Measurements from ENCODE around the gene CREB3L4.
"Not testable (repeated sequence)": the region's sequence is repeated elsewhere in the genome, so short reads cannot be mapped to it uniquely, and the experiment has no call there.

CREB3L4 gene

DNA sequence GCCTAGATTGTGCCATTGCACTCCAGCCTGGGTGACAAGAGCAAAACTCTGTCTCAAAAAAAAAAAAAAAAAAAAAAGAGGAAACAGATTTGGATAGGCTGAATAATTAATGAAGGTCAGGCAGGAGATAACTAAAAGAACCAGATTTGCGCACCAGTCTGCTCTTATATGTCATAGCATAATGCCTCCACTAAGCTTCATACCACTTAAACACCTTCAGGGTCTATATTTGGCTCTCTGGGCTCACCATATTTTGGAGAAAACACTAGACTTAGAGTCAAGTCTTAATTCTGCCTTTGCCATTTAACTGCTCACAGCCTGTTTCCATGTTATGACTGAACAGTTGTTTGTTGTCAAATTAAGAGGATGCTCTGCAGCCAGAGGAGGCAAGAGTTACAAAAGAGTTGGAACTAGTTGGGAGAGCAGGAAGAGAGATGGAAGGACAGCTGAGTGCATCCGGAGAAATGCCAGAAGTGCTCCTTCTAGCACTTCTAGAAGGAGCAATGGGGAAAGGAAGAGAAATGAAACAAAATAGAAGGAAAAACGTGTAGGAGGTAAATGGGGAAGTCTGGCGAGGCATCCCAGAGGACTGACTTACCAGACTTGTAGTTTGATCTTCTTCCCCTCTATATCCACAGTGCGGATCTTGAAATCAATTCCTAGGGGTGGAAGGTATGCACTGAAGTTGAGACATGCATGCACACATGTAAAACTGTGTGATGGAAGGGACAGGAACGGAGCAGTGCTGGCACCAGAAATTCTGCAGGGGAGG is 16.6 kb downstream of the CREB3L4 start:
- DNase-seq (ENCODE audit: low read depth, low spot score): no peak

DNA sequence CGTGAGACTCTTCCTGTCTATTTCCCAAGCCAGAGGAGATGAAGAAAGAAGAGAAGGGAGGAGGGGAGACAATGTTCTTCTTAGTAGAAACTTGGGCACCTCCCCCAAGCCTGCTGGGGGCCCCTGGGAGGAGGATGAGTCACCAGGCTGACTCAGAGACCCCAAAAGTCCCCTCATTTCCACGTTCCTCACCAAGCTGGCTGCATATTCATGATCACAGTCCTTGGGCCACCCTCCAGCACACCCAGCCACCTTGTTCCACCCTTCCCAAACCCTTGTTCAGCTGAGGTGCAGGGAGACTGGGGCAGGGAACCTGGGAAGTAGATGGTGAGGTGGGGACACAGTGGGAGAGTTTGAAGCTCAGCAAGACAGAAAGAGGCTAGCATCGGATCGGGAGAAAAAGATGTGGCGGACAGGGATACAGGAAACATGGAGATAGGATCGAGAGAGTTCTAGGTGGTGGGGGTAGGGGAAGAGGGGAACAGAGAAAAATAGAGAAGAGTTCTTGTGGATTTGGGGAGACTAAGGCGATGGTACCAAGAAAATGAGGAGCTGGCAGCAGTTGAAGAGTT is 17.7 kb downstream of the CREB3L4 start:
- peak; percentile 68 for DNase-seq (ENCODE audit: low read depth, low spot score)

DNA sequence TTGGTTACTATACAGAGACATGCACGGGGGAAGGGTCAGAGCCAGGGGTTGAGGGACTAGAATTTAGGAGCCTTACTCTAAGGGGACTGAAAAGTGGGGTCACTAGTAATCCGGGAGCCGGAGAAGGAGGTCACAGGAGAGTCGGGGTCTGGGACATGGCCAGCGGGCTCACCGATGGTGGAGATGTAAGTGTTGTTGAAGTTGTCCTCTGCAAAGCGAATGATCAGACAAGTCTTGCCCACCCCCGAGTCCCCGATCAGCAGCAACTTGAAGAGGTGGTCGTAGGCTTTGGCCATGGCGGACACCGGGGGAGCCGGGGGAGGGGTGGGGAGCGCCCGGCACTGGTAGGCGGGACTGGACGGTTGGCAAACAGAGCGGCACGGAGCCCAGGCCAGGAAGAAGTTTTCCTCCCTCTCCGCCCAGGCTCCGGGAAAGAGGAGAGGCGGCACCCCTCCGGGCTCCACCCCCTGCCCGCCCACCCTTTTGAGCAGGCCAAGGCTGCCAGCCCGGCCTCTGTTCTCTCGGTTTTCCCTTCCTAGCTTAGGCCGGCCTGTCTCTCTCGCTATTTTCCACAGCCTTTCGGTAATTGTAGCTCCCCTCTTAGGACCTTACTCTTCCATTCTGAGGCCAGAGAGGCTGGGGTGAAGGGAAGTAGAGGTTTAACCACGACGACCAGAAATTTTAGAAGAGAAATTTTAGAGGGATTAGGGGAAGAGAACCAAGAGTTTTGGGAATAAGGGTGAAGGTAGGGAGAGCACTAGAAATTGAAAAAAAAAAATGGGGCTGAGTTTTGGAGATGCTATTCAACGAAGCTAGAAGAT is 18.4 kb downstream of the CREB3L4 start, which contains the start of gene RAB13:
TSS of gene RAB13 (minus strand) at position 399 of the 821 bp plus-strand sequence. CDS start at position 296, 103 bp downstream.
- DNase-seq (ENCODE audit: low read depth, low spot score): peak; percentile 91

DNA sequence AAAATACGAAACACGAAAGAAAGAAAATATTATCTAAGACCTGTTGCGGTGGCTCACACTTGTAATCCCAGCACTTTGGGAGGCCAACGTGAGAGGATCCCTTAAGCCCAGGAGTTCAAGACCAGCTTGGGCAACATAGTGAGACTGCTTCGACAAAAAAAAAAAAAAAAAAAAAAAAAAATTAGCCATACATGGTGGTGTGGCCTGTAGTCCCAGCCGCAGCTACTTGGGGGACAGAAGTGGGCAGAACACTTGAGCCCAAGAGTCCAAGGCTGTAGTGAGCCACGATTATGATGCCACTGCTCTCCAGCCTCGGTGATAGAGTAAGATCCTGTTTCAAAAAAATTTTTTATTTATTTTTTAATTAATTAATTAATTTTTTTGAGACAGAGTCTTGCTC is 19.9 kb downstream of the CREB3L4 start:
- no peak for DNase-seq (ENCODE audit: low read depth, low spot score)

DNA sequence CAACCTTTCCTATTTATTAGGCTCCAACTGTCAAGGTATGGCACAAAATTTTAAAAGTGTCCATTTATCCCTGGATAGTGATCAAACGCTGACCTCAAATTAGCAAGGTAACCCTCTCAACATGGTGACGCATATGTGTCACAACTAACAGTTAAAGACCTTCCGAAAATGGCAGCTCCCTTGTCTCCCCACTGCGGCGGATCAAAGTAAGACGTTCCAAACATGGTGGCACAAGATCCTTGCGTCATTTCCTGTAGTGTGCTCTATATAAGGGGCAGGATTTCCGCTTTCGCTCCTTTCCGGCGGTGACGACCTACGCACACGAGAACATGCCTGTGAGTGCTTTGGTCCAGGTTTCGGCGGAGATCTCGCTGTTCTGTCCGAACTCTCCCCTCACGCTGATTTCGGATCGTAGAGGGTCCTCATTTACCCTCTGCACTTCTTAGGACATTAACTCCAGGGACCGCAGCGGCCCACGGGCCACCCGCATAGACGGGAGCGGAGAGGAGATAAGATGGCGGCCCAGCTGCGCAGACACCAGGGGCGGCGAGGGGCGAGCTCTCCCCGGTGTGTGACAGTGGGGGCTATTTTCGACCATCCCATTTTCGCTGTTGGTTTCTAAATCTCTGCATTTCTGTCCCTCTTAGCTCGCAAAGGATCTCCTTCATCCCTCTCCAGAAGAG is 22.9 kb downstream of the CREB3L4 start, which contains the start of gene RPS27:
TSS of gene RPS27 (plus strand) at position 295 of the 683 bp plus-strand sequence. CDS start at position 330, 35 bp downstream.
- peak; percentile 97 for DNase-seq (ENCODE audit: low read depth, low spot score)

DNA sequence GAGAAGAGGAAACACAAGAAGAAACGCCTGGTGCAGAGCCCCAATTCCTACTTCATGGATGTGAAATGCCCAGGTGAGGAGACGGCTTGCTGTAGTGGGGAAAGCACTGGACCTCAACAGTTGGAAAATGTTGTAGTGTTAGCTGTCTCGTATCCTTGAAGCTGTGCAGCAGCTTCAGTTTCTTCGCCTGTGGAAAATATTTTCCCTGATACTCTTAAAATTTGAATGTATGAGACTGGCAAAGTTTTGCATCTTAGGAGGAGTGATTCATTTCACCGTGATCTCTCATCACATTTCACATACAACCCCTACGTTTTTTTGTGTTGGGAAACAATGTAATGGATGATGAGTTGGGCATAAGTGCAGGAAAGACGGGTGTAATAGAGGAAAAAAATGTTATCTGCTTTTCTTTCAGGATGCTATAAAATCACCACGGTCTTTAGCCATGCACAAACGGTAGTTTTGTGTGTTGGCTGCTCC is 23.5 kb downstream of the CREB3L4 start:
- no peak for DNase-seq (ENCODE audit: low read depth, low spot score)

DNA sequence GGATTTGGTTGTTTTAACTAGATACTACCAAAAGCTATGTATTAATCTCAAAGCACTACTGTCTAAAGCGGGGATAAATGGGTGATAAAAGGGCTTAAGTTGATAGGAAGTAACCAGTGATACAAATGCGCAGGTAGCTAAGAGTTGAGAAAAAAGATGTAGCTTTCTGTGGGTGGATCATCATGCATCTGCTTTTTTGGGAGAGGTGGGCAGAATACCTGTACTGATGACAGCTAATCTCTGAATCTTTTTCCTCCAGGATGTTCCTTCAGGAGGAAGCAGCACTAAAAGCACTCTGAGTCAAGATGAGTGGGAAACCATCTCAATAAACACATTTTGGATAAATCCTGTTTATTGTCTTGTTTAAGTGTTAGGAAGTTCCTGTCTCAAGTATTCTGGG is 24.1 kb downstream of the CREB3L4 start:
- DNase-seq (ENCODE audit: low read depth, low spot score): no peak

DNA sequence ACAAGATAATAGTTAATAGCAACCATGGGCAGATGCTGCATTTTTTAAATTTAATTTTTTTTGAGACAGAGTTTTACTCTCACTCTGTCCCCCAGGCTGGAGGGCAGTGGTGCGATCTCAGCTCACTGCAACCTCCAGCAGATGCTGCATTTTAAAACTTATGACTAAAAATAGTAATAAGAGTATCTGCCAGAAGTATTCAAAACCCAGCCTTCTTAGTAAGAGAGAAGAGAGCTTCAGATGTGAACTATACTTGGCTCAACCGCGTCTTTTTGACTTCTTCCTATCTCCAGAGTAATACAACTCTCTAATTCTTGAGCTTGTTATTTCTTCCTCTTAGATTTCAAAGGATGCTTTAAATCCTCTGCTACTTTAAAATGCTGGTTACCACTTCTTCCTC is 27.5 kb downstream of the CREB3L4 start:
- no peak for DNase-seq (ENCODE audit: low read depth, low spot score)

DNA sequence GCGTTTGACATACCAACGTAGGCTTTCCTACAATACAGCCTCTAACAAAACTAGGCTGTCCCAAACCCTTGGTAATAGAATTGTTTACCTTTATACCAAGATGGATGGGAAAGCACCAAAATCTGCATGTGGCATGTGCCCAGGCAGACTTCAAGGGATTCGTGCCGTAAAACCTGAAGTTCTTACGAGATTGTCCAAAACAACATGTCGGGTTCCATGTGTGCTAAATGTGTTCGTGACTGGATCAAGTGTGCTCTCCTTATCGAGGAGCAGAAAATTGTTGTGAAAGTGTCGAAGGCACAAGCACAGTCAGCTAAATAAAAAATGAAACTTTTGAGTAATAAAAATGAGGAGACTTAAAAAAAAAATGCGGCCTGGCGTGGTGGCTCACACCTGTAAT is 27.9 kb downstream of the CREB3L4 start:
- DNase-seq (ENCODE audit: low read depth, low spot score): no peak

DNA sequence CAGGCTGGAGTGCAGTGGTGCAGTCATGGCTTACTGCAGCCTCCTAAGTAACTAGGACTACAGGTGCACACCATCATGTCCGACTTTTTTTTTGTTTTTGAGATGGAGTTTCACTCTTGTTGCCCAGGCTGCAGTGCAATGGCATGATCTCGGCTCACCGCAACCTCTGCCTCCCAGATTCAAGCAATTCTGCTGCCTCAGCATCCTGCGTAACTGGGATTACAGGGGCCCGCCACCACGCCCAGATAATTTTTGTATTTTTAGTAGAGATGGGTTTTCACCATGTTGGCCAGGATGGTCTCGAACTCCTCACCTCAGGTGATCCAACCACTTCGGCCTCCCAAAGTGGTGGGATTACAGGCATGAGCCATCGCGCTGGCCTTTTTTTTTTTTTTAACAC is 29.2 kb downstream of the CREB3L4 start:
- DNase-seq (ENCODE audit: low read depth, low spot score): not testable (repeated sequence)

DNA sequence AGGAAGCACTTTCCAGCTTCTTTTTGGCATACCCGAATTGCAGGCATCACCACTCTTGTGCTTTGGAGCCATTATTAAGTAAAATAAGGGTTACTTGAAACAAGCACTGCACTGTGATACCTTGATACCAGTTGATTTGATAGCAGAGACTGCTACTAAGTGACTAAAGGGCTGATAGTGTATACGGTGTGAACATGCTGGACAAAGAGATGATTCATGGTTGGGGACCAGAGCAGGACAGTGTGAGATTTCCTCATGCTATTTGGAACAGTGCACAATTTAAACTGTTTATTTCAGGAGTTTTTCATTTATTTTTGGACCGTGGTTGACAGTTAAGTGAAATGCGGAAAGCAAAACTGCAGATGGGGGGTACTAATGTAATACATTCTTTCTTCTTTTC is 32.7 kb downstream of the CREB3L4 start:
- DNase-seq (ENCODE audit: low read depth, low spot score): no peak

DNA sequence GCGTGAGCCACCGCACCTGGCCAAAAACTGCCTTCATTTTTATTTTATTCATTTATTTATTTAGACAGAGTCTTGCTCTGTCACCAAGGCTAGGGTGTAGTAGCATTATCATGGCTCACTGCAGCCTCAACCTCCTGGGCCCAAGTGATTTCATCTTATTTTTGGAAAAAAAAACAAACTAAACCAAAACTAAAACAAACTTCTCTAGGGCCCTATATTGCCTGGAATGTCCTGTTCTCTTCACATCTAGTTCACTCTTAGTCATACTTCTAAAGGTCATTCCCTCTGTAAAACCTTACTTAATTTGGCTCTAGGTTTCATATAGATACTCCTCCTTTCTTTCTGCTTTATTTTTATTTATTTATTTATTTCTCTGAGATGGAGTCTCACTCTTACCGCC is 38.4 kb downstream of the CREB3L4 start:
- DNase-seq (ENCODE audit: low read depth, low spot score): peak; percentile 32

DNA sequence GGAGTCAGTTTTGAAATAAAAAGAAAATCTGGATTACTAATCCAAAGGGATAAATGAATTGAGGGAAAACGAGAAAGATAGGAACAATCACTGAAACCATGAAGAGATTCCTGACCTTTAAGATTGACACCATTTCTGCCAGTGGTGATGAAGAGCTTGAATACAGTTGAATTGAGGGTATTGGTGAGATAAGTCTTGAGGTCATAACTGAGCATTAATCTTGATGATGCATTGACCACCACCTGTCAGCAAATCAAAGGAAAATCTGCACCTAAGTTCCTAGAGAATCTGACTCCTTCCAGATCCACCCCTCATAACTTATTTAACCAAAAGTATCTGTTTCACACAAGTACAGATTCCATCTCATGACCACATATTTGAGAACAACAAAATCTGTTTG is 44.4 kb downstream of the CREB3L4 start:
- no peak for DNase-seq (ENCODE audit: low read depth, low spot score)

DNA sequence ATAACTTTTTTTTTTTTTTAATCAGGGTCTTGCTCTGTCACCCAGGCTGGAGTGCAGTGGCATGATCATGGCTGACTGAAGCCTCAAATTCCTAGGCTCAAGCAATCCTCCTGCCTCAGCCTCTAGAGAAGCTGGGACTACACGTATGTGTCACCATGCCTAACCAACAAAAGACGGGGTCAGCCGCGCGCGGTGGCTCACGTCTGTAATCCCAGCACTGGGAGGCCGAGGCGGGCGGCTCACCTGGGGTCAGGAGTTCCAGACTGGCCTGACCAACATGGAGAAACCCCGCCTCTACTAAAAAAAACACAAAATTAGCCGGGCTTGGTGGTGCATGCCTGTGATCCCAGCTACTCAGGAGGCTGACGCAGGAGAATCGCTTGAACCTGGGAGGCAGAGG is 44.8 kb downstream of the CREB3L4 start:
- not testable (repeated sequence) for DNase-seq (ENCODE audit: low read depth, low spot score)

DNA sequence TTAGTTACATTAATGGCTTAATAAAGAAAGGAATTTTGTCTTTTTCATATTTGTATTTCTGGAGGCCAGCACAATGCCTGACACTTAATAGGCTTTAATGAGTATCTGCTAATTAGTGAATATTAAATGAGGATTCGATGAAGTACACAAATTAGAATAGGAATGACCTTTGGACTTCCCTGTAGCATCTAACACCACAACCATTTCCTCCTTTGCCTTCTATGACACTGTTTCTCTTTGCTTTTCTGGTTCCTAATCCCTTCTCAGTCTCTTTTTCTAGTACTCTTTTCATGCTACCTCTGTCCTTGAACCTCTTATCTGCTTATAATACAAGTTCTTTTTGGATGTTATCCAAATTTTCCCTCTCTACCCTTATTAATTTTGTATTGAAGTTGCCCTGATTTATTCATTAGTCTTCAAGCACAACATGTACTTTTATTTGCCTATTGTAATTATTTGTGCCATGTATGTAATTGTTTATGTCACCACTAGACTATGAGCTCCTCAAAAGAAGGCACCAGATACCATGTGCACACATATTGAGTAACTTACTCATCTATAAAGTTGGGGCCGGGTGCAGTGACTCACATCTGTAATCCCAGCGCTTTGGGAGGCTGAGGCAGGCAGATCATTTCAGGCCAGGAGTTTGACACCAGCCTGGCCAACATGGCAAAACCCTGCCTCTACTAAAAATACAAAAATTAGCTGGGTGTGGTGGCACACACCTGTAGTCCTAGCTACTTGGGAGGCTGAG is 46.6 kb downstream of the CREB3L4 start:
- no peak for DNase-seq (ENCODE audit: low read depth, low spot score)

DNA sequence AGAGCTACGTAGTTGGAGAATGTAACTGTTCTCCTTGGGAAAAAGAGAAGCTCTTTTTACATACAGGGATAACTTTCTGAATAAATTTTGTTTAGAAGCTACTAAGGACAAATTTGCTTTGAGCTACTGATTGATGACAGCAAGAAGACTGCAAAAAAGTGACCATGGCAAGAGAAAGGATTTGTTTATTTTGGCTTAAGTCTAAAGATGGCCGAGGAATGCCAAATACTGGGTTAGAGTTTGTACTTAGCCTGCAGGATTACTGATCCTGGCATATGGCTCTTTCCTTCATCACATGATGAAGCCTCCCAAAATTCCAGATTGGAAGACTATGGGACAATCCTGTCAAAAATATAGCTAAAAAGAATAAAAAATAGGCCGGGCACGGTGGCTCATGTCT is 51.6 kb downstream of the CREB3L4 start:
- no peak for DNase-seq (ENCODE audit: low read depth, low spot score)

DNA sequence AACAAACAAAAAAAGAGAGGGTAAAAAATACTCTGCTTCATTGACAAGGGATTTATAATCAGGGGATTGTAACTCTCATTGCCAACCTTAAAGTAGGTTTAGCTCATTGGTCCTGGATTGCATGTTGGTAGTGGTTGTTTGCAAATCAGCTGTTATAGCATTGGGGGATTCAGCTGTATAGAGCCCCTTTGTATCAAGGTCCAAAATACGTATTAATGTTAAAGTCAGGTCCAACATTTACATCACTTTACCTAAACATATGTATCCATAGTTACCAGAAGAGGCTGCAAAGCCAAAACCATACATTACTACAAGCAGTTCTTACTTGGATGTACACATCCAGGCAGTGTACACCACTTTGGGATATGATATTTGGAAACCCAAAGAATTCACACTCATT is 52.2 kb downstream of the CREB3L4 start:
- no peak for DNase-seq (ENCODE audit: low read depth, low spot score)

Data from astrocyte of the hippocampus (primary cell).